NCI-H2107 (cell line): ENCODE results near the gene TIPIN.
"Not testable (repeated sequence)": the region's sequence is repeated elsewhere in the genome, so short reads cannot be mapped to it uniquely, and the experiment has no call there.

Experiments used
- DNase-seq: peaks from one replicate; lab custom pipeline; 2025; lab: John Stamatoyannopoulos, UW

TIPIN gene

DNA sequence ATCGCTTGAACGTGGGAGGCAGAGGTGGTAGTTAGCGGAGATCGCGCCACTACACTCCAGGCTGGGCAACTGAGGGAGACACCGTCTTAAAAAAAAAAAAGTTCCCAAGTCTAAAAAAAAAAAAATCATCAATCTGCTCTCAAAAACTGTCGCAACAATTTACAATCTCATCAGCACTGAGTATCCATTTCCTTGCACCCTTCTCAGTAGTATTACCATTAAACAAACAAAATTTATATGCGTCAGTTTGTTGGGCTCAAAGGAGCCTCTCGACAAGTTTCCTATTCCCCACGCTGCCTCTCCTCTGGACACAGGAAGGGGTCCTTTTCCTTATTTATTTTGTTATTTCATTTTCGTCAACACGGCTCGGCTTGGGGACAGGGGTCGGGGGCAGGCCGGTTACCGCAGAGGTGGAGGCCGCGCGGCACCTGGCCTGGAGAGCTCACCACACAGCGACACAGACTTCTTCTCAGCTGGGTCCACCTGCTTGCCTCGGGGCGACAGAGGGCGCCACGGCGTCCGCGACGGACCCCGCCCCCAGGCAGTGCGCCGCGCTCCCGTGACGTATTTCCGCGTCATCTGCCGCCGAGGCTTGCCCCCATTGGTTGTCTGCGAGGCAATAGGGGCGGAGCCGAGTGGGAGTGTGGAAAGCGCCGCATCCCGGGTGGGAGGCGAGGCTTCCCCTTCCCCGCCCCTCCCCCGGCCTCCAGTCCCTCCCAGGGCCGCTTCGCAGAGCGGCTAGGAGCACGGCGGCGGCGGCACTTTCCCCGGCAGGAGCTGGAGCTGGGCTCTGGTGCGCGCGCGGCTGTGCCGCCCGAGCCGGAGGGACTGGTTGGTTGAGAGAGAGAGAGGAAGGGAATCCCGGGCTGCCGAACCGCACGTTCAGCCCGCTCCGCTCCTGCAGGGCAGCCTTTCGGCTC lies 30.0 kb upstream of the TIPIN start, which contains the start of gene MAP2K1:
MAP2K1 (plus strand) TSS at position 709 of the 920 bp plus-strand sequence. CDS start 436 bp downstream, outside the sequence.
- peak; percentile 83 for DNase-seq

DNA sequence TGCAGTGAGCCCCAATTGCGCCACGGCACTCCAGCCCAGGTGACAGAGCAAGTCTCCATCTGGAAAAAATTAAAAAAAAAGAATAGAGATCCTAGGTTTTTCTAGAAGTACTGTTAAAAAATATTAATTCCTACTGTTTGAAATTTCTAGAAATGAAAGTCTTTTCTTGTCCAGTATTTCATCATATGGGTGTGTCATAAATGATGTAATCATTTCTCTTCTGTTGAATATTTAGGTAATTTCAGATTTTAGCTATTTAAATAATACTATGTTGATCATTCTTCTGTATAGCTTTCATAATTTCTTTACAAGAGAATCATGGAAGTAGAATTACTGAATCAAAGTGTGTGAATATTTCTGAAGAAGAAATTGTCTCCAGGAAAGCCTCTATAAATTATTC lies 24.9 kb upstream of the TIPIN start:
- not testable (repeated sequence) for DNase-seq

DNA sequence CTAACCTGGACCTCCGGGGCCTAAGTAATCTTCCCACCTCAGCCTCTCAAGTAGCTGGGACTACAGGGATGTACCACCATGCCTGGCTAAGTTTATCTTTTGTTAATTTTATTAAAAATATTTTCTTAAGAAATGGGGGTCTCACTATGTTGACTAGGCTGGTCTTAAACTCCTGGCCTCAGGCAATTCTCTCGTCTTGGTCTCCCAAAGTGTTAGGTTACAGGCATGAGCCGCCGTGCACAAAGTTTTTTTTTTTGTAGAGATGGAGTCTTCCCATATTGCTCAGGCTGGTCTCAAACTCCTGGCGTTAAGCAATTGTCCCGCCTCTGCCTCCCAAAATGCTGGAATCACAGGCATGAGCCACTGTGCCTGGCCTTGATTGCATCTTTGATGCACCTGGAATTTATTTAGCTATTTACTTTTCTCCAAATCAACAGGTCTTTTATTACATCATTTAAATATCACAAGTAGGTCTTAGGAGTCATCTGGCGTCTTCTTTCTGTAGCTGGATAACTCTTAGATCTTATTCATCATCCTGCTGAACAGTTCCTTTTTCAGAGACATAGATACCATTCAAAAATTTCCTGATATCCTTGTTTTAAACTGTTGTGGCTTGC lies 22.4 kb upstream of the TIPIN start:
- DNase-seq = no peak

DNA sequence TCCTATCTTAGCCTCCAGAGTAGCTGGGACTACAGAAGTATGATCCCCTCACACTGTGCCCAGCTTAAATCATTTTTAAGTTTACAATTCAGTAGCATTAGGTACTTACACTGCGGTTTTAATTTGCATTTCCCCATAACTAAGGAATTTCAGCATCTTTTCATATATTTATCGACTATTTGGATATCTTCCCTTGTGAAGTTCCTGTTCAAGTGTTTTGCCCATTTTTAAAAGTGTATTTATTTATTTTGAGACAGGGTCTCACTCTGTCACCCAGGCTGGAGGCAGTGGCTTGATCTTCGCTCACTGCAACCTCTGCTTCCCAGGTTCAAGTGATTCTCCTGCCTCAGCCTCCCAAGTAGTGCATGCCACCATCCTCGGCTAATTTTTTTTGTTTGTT lies 17.7 kb upstream of the TIPIN start:
- no peak for DNase-seq

DNA sequence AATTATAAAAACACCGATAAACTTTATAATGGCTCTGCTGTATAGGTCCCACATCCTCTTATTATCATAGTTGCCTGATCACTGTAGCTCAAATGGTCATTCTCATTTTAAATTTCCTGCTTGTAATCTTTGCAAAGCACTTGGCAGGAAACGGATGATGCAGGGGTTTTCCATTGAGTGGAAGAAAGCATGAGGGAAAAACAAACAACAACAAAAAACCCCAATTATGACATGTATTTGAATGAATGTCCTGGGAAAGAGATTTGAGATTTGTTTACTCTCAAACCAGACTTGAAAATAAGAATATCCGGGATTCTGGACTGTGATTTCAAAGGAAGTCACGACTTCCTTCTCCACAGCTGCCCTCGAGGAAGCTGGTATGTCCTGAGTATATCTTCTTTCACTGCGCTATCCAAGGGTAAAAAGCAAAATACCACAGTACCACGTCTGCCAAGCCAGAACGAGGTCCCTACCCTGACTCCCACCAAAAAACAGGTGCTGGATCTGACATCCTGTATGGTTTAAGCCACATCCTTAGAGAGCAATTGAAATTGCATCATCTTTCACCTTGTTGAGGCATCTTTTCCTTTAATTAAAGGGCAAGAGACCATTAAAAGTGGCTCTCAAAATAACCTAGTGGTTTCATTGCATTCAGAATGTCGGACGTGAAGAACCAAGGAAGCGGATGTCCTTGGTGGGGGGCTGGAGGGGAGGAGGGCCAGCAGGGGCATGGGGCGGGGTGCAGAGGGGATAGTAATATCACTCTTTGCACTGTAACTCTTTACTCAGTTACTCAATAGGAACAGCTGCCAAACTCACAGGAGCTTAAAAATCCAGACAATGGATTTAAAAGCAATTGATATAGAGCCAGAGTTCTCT lies 13.5 kb upstream of the TIPIN start:
- DNase-seq = no peak

DNA sequence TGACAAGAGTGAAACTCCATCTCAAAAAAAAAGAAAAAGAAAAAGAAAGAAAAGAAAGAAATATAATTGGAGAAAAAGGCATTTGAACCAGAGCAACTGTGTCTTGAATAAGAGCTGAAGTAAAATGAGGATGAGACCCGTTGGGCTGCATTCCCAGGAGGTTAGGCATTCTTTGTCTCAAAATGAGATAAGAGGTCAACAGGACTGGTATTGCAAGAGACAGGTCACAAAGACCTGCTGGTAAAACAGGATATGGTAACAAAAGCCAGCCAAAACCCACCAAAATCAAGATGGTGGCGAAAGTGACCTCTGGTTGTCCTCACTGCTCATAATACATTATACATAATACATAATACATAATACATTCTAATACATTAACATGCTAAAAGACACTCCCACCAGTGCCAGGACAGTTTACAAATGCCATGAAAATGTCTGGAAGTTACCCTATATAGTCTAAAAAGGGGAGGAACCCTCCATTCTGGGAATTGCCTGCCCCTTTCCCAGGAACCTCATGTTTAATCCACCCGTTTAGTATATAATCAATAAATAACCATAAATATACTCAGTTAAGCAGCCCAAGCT lies 8.6 kb upstream of the TIPIN start:
- DNase-seq = no peak

DNA sequence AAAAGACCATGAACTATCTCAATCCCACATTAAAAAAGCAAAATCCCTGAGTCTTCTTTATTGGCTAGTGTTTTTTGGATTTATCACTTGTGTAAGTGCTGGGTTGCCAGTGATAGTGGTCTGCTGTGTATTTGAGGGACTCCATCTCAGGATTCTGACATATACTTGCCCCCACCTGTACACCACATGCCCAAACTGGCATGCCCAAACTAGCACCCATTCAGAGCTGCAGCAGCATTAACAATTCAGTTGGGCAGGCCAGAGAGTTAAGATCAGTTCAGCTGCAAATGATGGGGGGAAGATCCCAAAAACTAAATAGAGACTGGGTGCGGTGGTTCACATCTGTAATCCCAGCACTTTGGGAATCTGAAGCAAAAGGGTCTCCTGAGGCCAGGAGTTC lies 6.3 kb upstream of the TIPIN start:
- no peak for DNase-seq

DNA sequence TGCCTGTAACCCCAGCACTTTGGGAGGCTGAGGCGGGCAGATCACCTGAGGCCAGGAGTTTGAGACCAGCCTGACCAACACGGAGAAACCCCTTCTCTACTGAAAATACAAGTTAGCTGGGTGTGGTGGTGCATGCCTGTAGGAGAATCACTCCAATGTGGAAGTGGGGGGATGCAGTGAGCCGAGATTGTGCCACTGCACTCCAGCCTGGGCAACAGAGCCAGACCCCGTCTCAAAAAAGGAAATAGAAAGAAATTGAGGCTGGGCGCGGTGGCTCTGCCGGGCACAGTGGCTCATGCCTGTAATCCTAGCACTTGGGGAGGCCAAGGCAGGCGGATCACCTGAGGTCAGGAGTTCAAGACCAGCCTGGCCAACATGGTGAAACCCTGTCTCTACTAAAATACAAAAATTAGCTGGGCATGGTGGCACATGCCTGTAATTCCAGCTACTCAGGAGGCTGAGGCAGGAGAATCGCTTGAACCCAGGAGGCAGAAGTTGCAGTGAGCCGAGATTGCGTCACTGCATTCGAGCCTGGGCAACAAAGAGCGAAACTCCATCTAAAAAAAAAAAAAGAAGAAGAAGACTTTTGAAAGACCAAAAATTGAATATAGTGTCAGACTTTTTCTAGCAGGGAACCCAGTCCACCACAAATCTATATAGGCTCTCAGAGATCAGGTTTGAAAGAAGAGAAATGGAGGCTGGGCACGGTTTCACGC lies 5.4 kb upstream of the TIPIN start:
- DNase-seq = not testable (repeated sequence)

DNA sequence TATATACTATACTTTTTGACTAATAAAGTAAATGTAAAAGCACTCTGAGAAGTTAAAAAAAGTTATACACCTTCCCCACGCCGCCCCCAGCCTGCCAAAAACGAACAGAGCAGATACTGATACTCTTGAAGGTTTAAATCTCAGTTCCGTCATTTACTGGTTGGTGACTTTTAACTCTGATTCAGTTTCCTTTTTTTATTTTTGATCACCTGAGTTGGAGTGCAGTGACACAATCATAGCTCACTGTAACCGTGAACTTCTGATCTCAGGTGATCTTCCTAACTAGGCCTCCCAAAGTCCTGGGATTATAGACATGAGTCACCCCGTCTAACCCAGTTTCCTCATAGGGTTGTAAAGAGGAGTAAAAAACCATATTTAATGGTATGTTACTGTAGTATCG lies 3.3 kb upstream of the TIPIN start:
- DNase-seq = no peak

DNA sequence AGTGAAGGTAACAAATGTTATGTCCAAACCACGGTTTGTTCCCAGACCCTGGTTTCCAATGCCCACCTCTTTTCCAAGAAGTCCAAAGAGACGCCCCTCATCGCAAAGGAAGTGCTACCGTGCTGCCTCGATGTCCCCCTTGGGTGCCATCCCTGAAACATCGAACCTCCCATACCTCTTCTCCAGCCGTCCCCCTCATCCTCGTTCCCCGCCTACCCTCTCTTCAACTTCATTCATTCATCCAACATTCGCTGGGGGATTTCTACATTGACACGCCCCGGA lies 467 bp downstream of the TIPIN start:
- no peak for DNase-seq

DNA sequence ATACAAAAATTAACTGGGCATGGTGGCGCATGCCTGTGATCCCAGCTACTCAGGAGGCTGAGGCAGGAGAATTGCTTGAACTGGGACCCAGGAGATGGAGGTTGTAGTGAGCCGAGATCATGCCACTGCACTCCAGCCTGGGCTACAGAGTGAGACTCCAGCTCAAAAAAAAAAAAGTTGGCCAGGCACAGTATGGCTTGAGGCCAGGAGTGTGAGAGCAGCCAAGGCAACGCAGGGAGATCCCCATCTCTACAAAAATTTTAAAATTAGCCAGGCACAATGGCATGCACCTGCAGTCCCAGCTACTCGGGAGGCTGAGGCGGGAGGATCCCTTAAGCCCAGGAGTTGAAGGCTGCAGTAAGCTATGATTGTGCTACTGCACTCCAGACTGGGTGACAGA lies 8.0 kb downstream of the TIPIN start:
- DNase-seq = not testable (repeated sequence)

DNA sequence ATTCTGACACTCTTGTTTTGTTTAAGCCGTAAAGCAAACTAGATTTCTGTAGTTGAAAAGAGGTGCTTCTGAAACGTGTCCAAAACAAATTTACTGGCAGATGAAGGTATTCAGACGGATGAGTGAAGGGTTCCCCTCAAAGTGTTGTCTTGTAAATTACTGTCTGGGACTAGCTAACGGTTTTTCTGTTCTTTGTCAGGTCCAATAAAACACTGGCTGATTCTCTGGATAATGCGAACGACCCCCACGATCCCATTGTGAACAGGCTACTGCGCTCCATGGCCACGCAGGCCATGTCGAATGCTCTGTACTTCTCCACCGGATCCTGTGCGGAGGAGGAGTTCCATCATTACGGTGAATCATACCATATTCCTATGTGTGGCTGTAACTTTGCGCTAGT lies 27.7 kb downstream of the TIPIN start:
- no peak for DNase-seq

DNA sequence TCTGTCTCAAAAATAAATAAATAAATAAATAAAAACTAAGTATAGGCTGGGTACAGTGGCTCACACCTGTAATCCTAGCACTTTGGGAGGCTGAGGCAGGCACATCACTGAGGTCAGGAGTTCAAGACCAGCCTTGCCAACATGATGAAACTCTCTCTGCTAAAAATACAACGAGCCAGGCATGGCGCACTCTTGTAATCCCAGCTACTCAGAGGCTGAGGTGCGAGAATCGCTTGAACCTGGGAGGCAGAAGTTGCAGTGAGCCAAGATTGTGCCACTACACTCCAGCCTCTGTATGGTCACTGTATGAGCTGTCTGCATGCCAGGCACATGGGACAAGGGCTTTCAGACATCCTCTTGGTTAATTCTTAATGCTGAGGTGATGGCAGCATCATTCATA lies 28.7 kb downstream of the TIPIN start:
- DNase-seq = no peak

DNA sequence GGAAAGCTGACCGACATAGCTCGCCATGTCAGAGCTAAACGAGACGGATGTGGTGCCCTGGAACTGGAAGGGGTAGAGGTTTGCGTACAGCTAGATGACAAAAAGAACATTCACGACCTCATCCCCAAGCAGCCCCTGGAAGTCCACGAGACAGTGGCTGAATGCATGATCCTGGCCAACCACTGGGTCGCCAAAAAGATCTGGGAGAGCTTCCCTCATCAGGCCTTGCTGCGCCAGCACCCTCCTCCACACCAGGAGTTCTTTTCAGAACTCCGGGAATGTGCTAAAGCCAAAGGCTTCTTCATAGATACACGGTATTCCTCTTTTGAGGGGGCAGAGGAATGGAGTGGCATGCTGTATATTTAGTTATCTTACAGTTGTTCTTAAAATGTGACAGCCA lies 30.4 kb downstream of the TIPIN start:
- DNase-seq = no peak

DNA sequence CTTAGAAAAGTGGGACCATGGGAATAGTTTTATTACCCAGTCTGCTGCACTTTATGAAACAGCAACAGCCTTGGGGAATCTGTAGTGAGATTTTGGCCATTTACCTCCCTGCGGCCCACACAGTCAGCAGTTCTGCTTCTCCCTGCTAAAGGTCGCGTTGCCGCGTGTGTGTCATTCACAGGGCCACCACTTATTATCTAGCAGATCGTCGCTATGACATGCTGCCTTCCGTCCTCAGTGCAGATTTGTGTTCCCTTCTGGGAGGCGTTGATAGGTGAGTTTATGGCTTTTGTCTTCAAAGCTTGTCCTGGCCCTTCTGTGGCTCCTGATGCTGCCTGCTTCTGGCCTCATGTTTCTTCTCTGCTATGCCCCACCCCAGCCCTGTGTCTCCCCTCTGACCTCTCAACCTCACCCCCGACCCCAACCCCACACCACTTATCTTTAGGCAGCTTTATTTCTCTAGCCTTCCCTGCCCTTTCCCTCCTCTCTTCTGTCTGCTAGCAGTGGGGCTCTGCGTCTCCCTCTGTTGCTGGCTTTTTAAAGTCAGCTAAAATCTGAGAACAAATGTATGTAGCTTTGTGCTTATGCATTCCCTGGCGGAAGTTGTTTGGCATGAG lies 33.1 kb downstream of the TIPIN start:
- DNase-seq = no peak

DNA sequence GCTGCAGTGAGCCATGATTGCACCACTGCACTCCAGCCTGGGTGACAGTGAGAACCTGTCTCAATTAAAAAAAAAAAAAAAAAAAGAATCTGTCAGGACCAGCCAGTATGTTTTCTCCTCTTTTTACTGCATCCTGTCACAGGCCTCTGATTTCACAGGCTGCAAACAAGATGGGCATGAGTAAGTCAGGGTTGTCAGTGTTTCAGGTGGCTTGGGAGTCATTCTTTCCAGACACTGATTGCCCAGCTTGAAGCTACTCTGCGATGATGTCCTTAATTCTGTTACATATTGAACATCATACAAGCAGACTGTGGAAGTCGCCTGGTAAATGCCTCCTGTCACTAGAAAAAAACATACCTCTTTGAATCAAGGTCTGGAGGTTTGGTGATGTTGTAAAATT lies 44.3 kb downstream of the TIPIN start:
- no peak for DNase-seq

DNA sequence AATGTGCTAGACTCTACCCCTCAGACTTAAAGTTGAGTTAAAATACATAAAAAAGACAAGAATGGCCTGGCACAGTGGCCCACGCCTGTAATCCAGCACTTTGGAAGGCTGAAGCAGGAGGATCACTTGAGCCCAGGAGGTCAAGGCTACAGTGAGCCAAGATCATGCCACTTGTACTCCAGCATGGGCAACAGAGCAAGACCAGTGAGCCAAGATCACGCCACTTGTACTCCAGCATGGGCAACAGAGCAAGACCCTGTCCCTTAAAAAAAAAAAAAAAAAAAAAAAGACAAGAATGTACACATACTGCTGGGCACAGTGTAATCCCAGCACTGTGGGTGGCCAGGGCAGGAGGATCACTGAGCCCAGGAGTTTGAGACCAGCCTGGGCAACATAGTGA lies 45.7 kb downstream of the TIPIN start:
- DNase-seq = no peak

DNA sequence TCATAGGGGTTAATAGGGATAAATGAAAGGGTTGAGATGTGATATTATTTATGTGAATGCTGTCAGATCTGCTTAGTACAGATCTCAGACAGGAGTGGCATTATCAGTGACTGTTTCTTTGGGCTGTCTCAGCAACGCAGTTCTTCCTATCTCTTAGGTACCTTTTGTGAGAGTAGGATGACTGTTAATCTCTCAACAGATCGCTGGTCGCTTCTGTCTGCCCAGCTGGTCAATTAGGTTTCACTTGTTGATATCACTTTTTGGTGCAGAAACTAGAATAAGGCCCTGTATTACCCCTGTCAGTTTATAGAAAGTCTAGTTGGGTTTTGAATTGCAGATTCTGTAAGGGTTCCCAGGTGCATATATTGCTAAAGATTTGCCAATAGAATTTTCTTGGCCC lies 46.7 kb downstream of the TIPIN start:
- no peak for DNase-seq

DNA sequence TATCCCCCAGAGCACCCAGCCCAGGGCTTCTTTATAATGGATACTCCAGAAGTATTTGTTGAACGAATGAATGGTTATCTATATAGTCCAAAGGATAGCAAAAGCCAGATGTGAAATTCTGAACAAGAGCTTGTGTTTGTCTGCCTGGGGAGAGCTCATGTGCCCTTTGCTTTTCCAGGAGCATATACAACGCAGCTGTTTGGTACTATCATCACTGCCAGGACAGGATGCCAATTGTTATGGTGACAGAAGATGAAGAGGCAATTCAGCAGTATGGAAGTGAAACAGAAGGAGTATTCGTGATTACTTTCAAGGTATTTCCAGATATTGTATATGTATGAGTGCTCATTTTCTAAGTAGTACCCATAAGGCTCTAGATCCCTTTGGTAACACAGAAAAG lies 48.0 kb downstream of the TIPIN start:
- no peak for DNase-seq

DNA sequence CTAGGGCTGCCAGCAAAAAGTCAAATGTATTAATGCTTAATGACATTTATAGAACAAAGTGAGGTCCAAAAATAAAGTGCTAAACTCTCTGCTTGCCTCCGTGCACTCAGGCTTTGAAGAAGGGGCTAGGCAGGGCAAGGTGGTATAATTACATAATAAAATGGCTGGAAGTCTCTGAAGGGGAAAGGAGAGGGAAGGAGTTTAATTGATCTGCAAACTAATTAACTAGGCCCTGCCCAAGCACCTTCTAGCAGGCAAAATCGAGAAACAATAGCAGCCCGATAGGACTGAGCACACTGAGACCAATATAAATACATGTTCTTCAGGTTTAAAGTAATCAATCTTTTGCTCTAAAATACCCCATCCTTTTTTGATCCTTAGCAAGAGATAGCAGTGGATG lies 50.1 kb downstream of the TIPIN start:
- no peak for DNase-seq

DNA sequence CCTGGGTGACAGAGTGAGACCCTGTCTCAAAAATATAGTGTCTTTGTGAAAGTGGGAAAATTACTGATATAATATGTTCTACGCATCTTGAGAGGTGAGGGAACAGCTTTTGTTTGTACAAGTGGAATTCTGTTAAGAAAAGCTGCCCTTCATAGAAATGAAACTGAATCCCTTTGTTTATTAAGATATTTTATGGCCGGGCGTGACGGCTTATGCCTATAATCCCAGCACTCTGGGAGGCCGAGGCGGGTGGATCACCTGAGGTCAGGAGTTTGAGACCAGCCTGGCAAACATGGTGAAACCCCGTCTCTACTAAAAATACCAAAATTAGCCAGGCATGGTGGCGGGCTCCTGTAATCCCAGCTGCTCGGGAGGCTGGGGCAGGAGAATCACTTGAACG lies 52.1 kb downstream of the TIPIN start:
- not testable (repeated sequence) for DNase-seq
